Lower lobe of right lung (tissue), 2 donors: ENCODE results near the gene SND1. TPM values are rescaled to one million over a fixed set of nuclear protein-coding genes. Genes with fewer than 3 reads are reported as not detected.

Experiments
- ATAC-seq, 2 donors: fragments of 200-7000 bp; cut with Tn5 transposase; one replicate each; pipeline ENCODE4 v1.9.1; 2020 to 2022; ENCODE audit warnings: mild to moderate bottlenecking in 2 of 2, moderate library complexity in 2 of 2
- DNase-seq: peaks from one replicate; pipeline ENCODE4 v3.0.0-alpha.2; 2020
- H3K27ac ChIP-seq: fragments of 200-600 bp; one replicate; pipeline ENCODE4 v1.8.0; 2022
- H3K27me3 ChIP-seq: fragments of 200-600 bp; one replicate; pipeline ENCODE4 v1.8.0; 2022; ENCODE audit warnings: low read depth
- H3K36me3 ChIP-seq: fragments of 200-600 bp; one replicate; pipeline ENCODE4 v1.8.0; 2022; ENCODE audit warnings: mild to moderate bottlenecking
- H3K4me1 ChIP-seq: fragments of 200-600 bp; one replicate; pipeline ENCODE4 v1.8.0; 2022
- H3K4me3 ChIP-seq: fragments of 200-600 bp; one replicate; pipeline ENCODE4 v1.8.0; 2022; ENCODE audit warnings: mild to moderate bottlenecking
- H3K9me3 ChIP-seq: fragments of 200-600 bp; one replicate; pipeline ENCODE4 v1.8.0; 2022
- intact Hi-C: fragments of 100-400 bp; cut with DNase I; formaldehyde crosslinking; loops from one replicate; pipeline ENCODE4 v1.11.0; 2022
- total RNA-seq: library from RNA; stranded (reverse); fragmentation: NEBNext Ultra II Directional; extraction: Animal tissue kit (Norgen Biotek cat#: 25700); gene quantifications from one replicate; pipeline ENCODE4 v1.2.1, GENCODE V29; 2021
- TF ChIP-seq, protein P1 (sequence below): fragments of 200-600 bp; IDR thresholded peaks from one replicate; pipeline ENCODE4 v1.8.0; 2022; ENCODE audit warnings: antibody characterized with exemption, mild to moderate bottlenecking
- donor health status: DM: no; HTN: yes; CAD: no; lungs with severe emphysema.

The SND1 gene
- total RNA-seq, 1 donor from 2014 or later: 142 TPM

DNA sequence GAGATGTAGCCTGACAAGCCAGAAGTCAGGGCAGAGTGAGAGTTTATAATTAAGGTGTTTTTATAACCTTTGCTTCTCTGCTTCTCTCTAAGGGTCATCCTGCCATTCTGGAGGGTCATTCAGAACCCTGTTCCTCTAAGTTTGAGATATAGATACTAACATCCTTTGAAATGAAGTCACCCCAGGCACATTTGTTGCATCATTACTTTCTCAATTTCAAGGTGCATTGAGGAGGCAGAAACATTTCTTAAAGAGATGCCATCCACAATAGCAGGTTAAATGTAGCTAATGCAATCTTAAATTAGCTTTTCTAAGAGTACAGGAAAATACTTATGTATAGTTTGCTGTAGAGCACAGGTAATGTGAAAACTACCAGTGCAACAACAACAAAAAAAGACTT is 272.9 kb downstream of the SND1 start:
- TF ChIP-seq, protein P1, sequence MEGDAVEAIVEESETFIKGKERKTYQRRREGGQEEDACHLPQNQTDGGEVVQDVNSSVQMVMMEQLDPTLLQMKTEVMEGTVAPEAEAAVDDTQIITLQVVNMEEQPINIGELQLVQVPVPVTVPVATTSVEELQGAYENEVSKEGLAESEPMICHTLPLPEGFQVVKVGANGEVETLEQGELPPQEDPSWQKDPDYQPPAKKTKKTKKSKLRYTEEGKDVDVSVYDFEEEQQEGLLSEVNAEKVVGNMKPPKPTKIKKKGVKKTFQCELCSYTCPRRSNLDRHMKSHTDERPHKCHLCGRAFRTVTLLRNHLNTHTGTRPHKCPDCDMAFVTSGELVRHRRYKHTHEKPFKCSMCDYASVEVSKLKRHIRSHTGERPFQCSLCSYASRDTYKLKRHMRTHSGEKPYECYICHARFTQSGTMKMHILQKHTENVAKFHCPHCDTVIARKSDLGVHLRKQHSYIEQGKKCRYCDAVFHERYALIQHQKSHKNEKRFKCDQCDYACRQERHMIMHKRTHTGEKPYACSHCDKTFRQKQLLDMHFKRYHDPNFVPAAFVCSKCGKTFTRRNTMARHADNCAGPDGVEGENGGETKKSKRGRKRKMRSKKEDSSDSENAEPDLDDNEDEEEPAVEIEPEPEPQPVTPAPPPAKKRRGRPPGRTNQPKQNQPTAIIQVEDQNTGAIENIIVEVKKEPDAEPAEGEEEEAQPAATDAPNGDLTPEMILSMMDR: no peak
- H3K27ac ChIP-seq: no peak overlapping the region
- no peak overlapping the region for H3K4me3 ChIP-seq
- H3K9me3 ChIP-seq: no peaks in the 10 kb centered on the region
- H3K36me3 ChIP-seq: peaks cover 10% of the 10 kb centered on the region
- intact Hi-C loops: no loop called here
- H3K27me3 ChIP-seq: no peaks in the 10 kb centered on the region
- no peak for ATAC-seq
- H3K4me1 ChIP-seq: peaks cover 9% of the 10 kb centered on the region
- DNase-seq: no peak

DNA sequence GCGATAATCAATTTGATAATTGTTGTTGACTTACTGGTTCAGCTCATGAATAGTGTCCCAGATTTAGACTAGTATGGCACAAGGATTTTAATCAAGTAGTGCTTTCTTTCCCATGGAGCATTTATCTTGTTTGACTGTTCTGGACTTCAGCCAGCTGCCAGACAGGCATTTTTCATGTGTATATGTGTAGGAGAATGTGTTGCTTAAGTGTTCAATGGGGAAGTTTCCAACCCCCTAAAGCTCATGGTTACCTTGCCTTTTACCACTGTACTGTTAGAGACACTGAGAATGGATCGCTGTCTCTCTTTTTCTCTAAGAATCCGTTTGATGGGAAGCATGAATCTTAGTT is 275.3 kb downstream of the SND1 start:
- TF ChIP-seq, protein P1: no peak
- intact Hi-C loops: no loop called here
- ATAC-seq (peak in 1 of 2 donors; percentile 31), DNase-seq (no peak)
- Histone ChIP-seq H3K4me1 (peaks cover 9% of the 10 kb centered on the region), H3K27me3 (no peaks in the 10 kb centered on the region), H3K27ac (no peak overlapping the region), H3K4me3 (no peak overlapping the region), H3K36me3 (peaks cover 23% of the 10 kb centered on the region), H3K9me3 (no peaks in the 10 kb centered on the region)

DNA sequence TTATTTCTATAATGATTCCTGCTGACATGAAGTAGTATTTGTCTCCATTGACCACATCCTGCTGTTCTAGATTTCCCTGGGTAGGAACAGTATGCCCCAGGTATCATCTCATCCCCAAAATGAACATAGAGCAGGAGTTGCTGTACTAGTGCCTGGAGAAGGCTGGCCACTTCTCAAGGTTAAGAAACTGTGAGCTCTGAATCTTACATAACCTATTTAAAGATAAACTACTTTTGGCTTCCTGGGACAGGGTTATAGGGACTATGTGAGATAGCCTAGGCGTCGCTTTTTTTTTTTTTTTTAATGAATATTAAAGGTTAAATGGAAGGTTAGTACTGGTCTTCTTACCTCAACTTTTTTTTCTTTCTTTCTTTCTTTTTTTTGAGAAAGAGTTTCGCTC is 276.2 kb downstream of the SND1 start:
- H3K4me3 ChIP-seq: no peak overlapping the region
- peaks cover 25% of the 10 kb centered on the region for H3K36me3 ChIP-seq
- H3K27ac ChIP-seq: no peak overlapping the region
- no peaks in the 10 kb centered on the region for H3K9me3 ChIP-seq
- DNase-seq: no peak
- intact Hi-C loops: no loop called here
- TF ChIP-seq, protein P1: no peak
- H3K4me1 ChIP-seq: peaks cover 9% of the 10 kb centered on the region
- no peaks in the 10 kb centered on the region for H3K27me3 ChIP-seq
- ATAC-seq: no peak

DNA sequence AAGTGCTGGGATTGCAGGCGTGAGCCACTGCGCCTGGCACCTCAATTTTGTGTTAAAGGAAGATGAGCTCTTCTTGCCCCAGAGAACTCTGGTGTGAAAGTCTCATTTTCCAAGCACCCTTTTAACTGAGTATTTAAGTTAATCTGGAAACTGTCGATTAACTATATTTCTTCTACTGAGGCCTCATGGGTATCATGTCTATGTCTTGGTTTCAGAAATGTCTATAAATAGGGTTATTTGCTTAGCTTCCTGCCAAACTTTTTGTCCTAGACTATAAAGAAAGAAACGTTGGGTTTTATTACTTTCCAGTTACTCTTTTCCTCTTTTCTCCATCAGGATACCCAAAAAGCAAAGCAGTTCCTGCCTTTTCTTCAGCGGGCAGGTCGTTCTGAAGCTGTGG is 276.9 kb downstream of the SND1 start:
- Histone ChIP-seq H3K4me3 (no peak overlapping the region), H3K4me1 (peaks cover 9% of the 10 kb centered on the region), H3K27ac (no peak overlapping the region), H3K9me3 (no peaks in the 10 kb centered on the region), H3K27me3 (no peaks in the 10 kb centered on the region), H3K36me3 (peaks cover 25% of the 10 kb centered on the region)
- intact Hi-C loops: no loop called here
- DNase-seq: no peak
- TF ChIP-seq, protein P1: no peak
- no peak for ATAC-seq

DNA sequence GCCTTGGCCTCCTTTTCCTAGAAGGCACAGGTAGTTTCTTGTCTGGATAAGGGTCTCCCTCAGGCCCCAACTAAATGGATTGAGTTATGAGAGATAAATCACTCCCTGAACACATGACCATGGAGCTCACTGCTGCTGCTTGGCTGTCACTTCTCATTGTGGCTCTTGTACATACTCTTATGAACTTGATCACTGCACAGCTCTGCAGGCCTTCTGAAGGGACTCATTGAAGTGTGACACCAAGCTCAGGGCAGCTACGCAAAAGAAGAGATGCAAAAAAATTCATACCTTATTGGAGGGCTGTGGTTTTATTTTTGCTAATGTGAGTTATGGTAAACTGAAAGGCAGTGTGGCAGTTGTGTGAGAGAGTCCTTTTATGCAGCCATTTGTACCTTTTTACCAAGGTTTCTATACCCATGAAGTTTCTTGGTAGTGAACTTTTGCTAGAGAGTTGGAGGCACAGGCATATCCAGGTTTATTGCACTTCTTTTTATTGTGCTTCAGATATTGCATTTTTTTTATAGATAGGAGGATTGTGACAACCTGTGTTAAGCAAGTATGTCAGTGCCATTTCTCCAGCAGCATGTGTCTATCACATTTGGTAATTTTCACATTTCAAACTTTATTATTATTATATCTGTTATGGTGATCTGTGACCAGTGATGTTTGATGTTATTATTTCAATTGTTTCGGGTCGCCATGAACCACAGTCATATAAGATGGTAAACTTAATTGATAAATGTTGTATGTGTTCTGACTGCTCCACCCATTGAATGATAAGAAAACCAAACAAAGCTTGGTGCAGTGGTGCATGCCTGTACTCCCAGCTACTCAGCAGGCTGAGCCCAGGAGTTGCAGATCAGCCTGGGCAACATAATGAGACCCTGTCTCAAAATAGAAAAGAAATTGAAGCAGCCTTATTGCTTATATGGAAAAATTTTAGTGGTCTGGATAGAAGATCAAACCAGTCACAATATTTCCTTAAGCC is 278.6 kb downstream of the SND1 start:
- DNase-seq (no peak), ATAC-seq (no peak)
- Histone ChIP-seq H3K27ac (no peak overlapping the region), H3K36me3 (peaks cover 25% of the 10 kb centered on the region), H3K4me1 (peaks cover 9% of the 10 kb centered on the region), H3K9me3 (no peaks in the 10 kb centered on the region), H3K27me3 (no peaks in the 10 kb centered on the region), H3K4me3 (no peak overlapping the region)
- intact Hi-C loops: no loop called here
- TF ChIP-seq, protein P1: no peak
